ENCODE measurements around the gene ARPC5L. TPM values are rescaled to one million over a fixed set of nuclear protein-coding genes. Genes with fewer than 3 reads are reported as not detected.

Gene ARPC5L
- total and polyA plus RNA-seq, 2 experiments from 2014 or later, result 35.9 to 87.3 TPM

- no peak overlapping the region for H3K4me2 ChIP-seq
- TF ChIP-seq CTCF (conservative IDR thresholded peaks at IDR 0.05; ENCODE audit: low read depth in 2 of 2), result peak; percentile 54 to 80
- TF ChIP-seq ZNF331 (CRISPR knock-in tag; IDR thresholded peaks at IDR 0.05; ENCODE audit: low read depth), result no peak
- H3K4me1 ChIP-seq (ENCODE audit: insufficient read depth), result peaks cover 17% of the 10 kb centered on the region
- peaks cover 29% of the 10 kb centered on the region for H3K27me3 Mint-ChIP-seq (ENCODE audit: insufficient read depth, low read depth, poor library complexity)
- H3K9me3 Mint-ChIP-seq, result peaks cover 3% of the 10 kb centered on the region; the same call in 1 of the 3 replicates
- H3K4me3 ChIP-seq, result no peak overlapping the region
- peaks cover 32% of the 10 kb centered on the region for H3K36me3 ChIP-seq (ENCODE audit: insufficient read depth)
- H4K20me1 ChIP-seq (replicated peaks; ENCODE audit: insufficient read depth), result peaks cover 36% of the 10 kb centered on the region
- H3K27ac ChIP-seq (ENCODE audit: low read depth), result peak overlapping the region; percentile 72; the same call in 1 of the 2 replicates
- DNase-seq (ENCODE audit: low spot score), result peak; percentile 84
- peaks cover 46% of the 10 kb centered on the region for H3K36me3 Mint-ChIP-seq (ENCODE audit: low read depth)
- H3K27ac Mint-ChIP-seq, result no peak overlapping the region
- no peaks in the 10 kb centered on the region for H3K9me2 ChIP-seq (ENCODE audit: insufficient read depth)
- no peak overlapping the region for H3K4me3 Mint-ChIP-seq
- no peaks in the 10 kb centered on the region for H3K27me3 ChIP-seq (ENCODE audit: insufficient read depth)
- peaks cover 25% of the 10 kb centered on the region for H3K4me1 Mint-ChIP-seq
- peak; percentile 62 for ATAC-seq
- H3F3A ChIP-seq (replicated peaks; ENCODE audit: low read depth), result peaks cover 57% of the 10 kb centered on the region
- H3K79me2 ChIP-seq (replicated peaks; ENCODE audit: insufficient read depth), result peaks cover 26% of the 10 kb centered on the region
- H2AFZ ChIP-seq, result no peak overlapping the region
These were observed 5.8 kb upstream of the ARPC5L start for GRCh38 chr9:124855944-124856765.

- Mint-ChIP-seq H3K36me3 (ENCODE audit: low read depth) (peaks cover 52% of the 10 kb centered on the region), H3K4me3 (peak overlapping the region; percentile 12; the same call in 1 of the 3 replicates), H3K9me3 (peaks cover 3% of the 10 kb centered on the region; the same call in 1 of the 3 replicates), H3K4me1 (peaks cover 22% of the 10 kb centered on the region), H3K27me3 (ENCODE audit: insufficient read depth, low read depth, poor library complexity) (peaks cover 34% of the 10 kb centered on the region), H3K27ac (peak overlapping the region; percentile 36; the same call in 1 of the 2 replicates)
- H3F3A ChIP-seq (replicated peaks; ENCODE audit: low read depth), result peaks cover 57% of the 10 kb centered on the region
- H3K79me2 ChIP-seq (replicated peaks; ENCODE audit: insufficient read depth), result peaks cover 32% of the 10 kb centered on the region
- no peaks in the 10 kb centered on the region for H3K27me3 ChIP-seq (ENCODE audit: insufficient read depth)
- no peak for DNase-seq (ENCODE audit: low spot score)
- H3K4me2 ChIP-seq, result no peak overlapping the region
- no peak overlapping the region for H2AFZ ChIP-seq
- H4K20me1 ChIP-seq (replicated peaks; ENCODE audit: insufficient read depth), result peaks cover 36% of the 10 kb centered on the region
- ATAC-seq, result no peak
- no peaks in the 10 kb centered on the region for H3K9me2 ChIP-seq (ENCODE audit: insufficient read depth)
- H3K27ac ChIP-seq (ENCODE audit: low read depth), result 0 out of 2 replicates have a peak overlapping the region, but pooled peaks have one; percentile 72
- peaks cover 32% of the 10 kb centered on the region for H3K36me3 ChIP-seq (ENCODE audit: insufficient read depth)
- no peak overlapping the region for H3K4me3 ChIP-seq
- H3K4me1 ChIP-seq (ENCODE audit: insufficient read depth), result peaks cover 17% of the 10 kb centered on the region
- TF ChIP-seq ZNF114 (CRISPR knock-in tag; IDR thresholded peaks at IDR 0.05) (no peak), REST (IDR thresholded peaks at IDR 0.05; ENCODE audit: unreplicated experiment) (no peak), NANOG (IDR thresholded peaks at IDR 0.05; ENCODE audit: borderline replicate concordance) (no peak), JUNB (IDR thresholded peaks at IDR 0.05; ENCODE audit: unreplicated experiment) (no peak), POLR2AphosphoS5 (IDR thresholded peaks at IDR 0.05; ENCODE audit: low read depth) (no peak; the same call in 1 of the 2 replicates), EZH2phosphoT487 (IDR thresholded peaks at IDR 0.05; ENCODE audit: unreplicated experiment) (no peak), CTCF (conservative IDR thresholded peaks at IDR 0.05; ENCODE audit: low read depth in 2 of 2) (no peak), STAT1 (IDR thresholded peaks at IDR 0.05; ENCODE audit: unreplicated experiment) (no peak)
These were observed 4.3 kb upstream of the ARPC5L start for GRCh38 chr9:124857533-124858162.

Data from GM23338 (cell line).